Measurements from ENCODE around the gene SRBD1.

SRBD1 gene

GRCh38 chr2:45458909-45459563, 152.0 kb downstream of the SRBD1 start:
- no peak for TF ChIP-seq CTCF (IDR thresholded peaks at IDR 0.05; ENCODE audit: borderline replicate concordance, insufficient read depth, low read depth, low read length)
- H3K4me3 ChIP-seq (ENCODE audit: low read depth, low read length), result no peak overlapping the region

GRCh38 chr2:45457211-45457945, 153.7 kb downstream of the SRBD1 start:
- TF ChIP-seq CTCF (IDR thresholded peaks at IDR 0.05; ENCODE audit: borderline replicate concordance, insufficient read depth, low read depth, low read length), result no peak
- no peak overlapping the region for H3K4me3 ChIP-seq (ENCODE audit: low read depth, low read length)

GRCh38 chr2:45452866-45453265, 158.2 kb downstream of the SRBD1 start:
- no peak for TF ChIP-seq CTCF (IDR thresholded peaks at IDR 0.05; ENCODE audit: borderline replicate concordance, insufficient read depth, low read depth, low read length)
- H3K4me3 ChIP-seq (ENCODE audit: low read depth, low read length), result no peak overlapping the region

- no peak overlapping the region for H3K4me3 ChIP-seq (ENCODE audit: low read depth, low read length)
- no peak for TF ChIP-seq CTCF (IDR thresholded peaks at IDR 0.05; ENCODE audit: borderline replicate concordance, insufficient read depth, low read depth, low read length)
These were observed 160.4 kb downstream of the SRBD1 start for GRCh38 chr2:45450634-45451033.

- TF ChIP-seq CTCF (IDR thresholded peaks at IDR 0.05; ENCODE audit: borderline replicate concordance, insufficient read depth, low read depth, low read length), result no peak
- H3K4me3 ChIP-seq (ENCODE audit: low read depth, low read length), result no peak overlapping the region
These were observed 162.8 kb downstream of the SRBD1 start for GRCh38 chr2:45448217-45448616.

- TF ChIP-seq CTCF (IDR thresholded peaks at IDR 0.05; ENCODE audit: borderline replicate concordance, insufficient read depth, low read depth, low read length), result no peak
- no peak overlapping the region for H3K4me3 ChIP-seq (ENCODE audit: low read depth, low read length)
These were observed 165.1 kb downstream of the SRBD1 start for GRCh38 chr2:45446016-45446415.

GRCh38 chr2:45445037-45445436, 166.0 kb downstream of the SRBD1 start:
- no peak for TF ChIP-seq CTCF (IDR thresholded peaks at IDR 0.05; ENCODE audit: borderline replicate concordance, insufficient read depth, low read depth, low read length)
- H3K4me3 ChIP-seq (ENCODE audit: low read depth, low read length), result no peak overlapping the region
